Type B pancreatic cell (in vitro differentiated cells): ENCODE measurements around the gene DNAL1. TPM values are rescaled to one million over a fixed set of nuclear protein-coding genes. Genes with fewer than 3 reads are reported as not detected.
A peak's percentile ranks its signal among the peaks of the same experiment; 100 is the strongest.

Experiments
- DNase-seq: peaks from one replicate; pipeline ENCODE4 v3.0.0; 2021; ENCODE audit warnings: mixed read lengths; ENCODE audit not compliant: unreplicated experiment; ENCODE audit errors: extremely low spot score
- H3K27ac Mint-ChIP-seq: 2 replicates; pipeline ENCODE4 v1.8.0; 2021; ENCODE audit warnings: mild to moderate bottlenecking, mixed read lengths
- H3K27me3 Mint-ChIP-seq: 2 replicates; pipeline ENCODE4 v1.8.0; 2021; ENCODE audit warnings: mixed read lengths
- H3K36me3 Mint-ChIP-seq: 2 replicates; pipeline ENCODE4 v1.8.0; 2021; ENCODE audit warnings: mixed read lengths
- H3K4me1 Mint-ChIP-seq: one replicate; pipeline ENCODE4 v1.8.0; 2021; ENCODE audit warnings: mixed read lengths; ENCODE audit not compliant: unreplicated experiment
- H3K4me3 Mint-ChIP-seq: 2 replicates; pipeline ENCODE4 v1.8.0; 2021; ENCODE audit warnings: mild to moderate bottlenecking, mixed read lengths
- H3K9me3 Mint-ChIP-seq: 2 replicates; pipeline ENCODE4 v1.8.0; 2021; ENCODE audit warnings: mixed read lengths
- CTCF ChIP-seq: fragments of 200-600 bp; sonication (generic); conservative IDR thresholded peaks from 2 replicates; pipeline ENCODE4 v1.5.0; 2021; ENCODE audit warnings: antibody characterized with exemption, mild to moderate bottlenecking
- total RNA-seq: library from RNA; stranded (reverse); gene quantifications from 2 replicates; pipeline ENCODE4 v1.2.1, GENCODE V29; 2021; ENCODE audit warnings: low replicate concordance

Gene DNAL1
- total RNA-seq, 1 donor from 2014 or later = 20.3 TPM

- DNase-seq = no peak
- Mint-ChIP-seq H3K27ac (no peak overlapping the region), H3K36me3 (peaks cover 24% of the 10 kb centered on the region), H3K4me1 (peaks cover 12% of the 10 kb centered on the region), H3K4me3 (no peak overlapping the region), H3K27me3 (no peaks in the 10 kb centered on the region), H3K9me3 (no peaks in the 10 kb centered on the region)
- no peak for TF ChIP-seq CTCF
Observed at GRCh38 chr14:73731111-73731510, 86.3 kb downstream of the DNAL1 start.

- Mint-ChIP-seq H3K4me1 (peaks cover 12% of the 10 kb centered on the region), H3K9me3 (no peaks in the 10 kb centered on the region), H3K36me3 (peaks cover 28% of the 10 kb centered on the region), H3K4me3 (no peak overlapping the region), H3K27me3 (no peaks in the 10 kb centered on the region), H3K27ac (peak overlapping the region; percentile 79)
- no peak for TF ChIP-seq CTCF
- no peak for DNase-seq
Observed at GRCh38 chr14:73732006-73732405, 87.2 kb downstream of the DNAL1 start.

- peaks cover 16% of the 10 kb centered on the region for H3K36me3 Mint-ChIP-seq
- no peak overlapping the region for H3K4me3 Mint-ChIP-seq
- no peaks in the 10 kb centered on the region for H3K9me3 Mint-ChIP-seq
- H3K27me3 Mint-ChIP-seq = no peaks in the 10 kb centered on the region
- H3K4me1 Mint-ChIP-seq = peaks cover 11% of the 10 kb centered on the region
- TF ChIP-seq CTCF = no peak
- peak overlapping the region; percentile 23 for H3K27ac Mint-ChIP-seq
- DNase-seq = no peak
Observed at GRCh38 chr14:73736842-73737241, 92.1 kb downstream of the DNAL1 start.

GRCh38 chr14:73738518-73739173, 93.9 kb downstream of the DNAL1 start:
- H3K36me3 Mint-ChIP-seq = peaks cover 11% of the 10 kb centered on the region
- H3K4me3 Mint-ChIP-seq = no peak overlapping the region
- no peak for TF ChIP-seq CTCF
- H3K9me3 Mint-ChIP-seq = no peaks in the 10 kb centered on the region
- H3K27me3 Mint-ChIP-seq = no peaks in the 10 kb centered on the region
- peaks cover 29% of the 10 kb centered on the region for H3K4me1 Mint-ChIP-seq
- H3K27ac Mint-ChIP-seq = no peak overlapping the region
- no peak for DNase-seq

- peak overlapping the region; percentile 97 for H3K27ac Mint-ChIP-seq
- no peaks in the 10 kb centered on the region for H3K9me3 Mint-ChIP-seq
- H3K36me3 Mint-ChIP-seq = peaks cover 11% of the 10 kb centered on the region
- H3K4me1 Mint-ChIP-seq = peaks cover 36% of the 10 kb centered on the region
- no peak for DNase-seq
- no peaks in the 10 kb centered on the region for H3K27me3 Mint-ChIP-seq
- no peak for TF ChIP-seq CTCF
- peak overlapping the region; percentile 25 for H3K4me3 Mint-ChIP-seq
Observed at GRCh38 chr14:73739174-73739898, 94.5 kb downstream of the DNAL1 start.
